AG09319 (cell line): ENCODE results near the gene MOB2.

ENCODE experiments used
- DNase-seq: peaks from one replicate; pipeline ENCODE4 v3.0.0-alpha.2; 2010; ENCODE audit warnings: low read depth; ENCODE audit errors: extremely low read depth
- CTCF ChIP-seq: IDR thresholded peaks from 2 replicates; pipeline ENCODE4 v1.5.1; 2011; ENCODE audit warnings: low read depth, mild to moderate bottlenecking, inconsistent platforms, low read length, moderate library complexity

The MOB2 gene

GRCh38 chr11:1422981-1423380 is 63.6 kb downstream of the MOB2 start:
- no peak for TF ChIP-seq CTCF
- no peak for DNase-seq

- DNase-seq = no peak
- no peak for TF ChIP-seq CTCF
Observed at GRCh38 chr11:1422481-1422880, 64.1 kb downstream of the MOB2 start.

GRCh38 chr11:1421291-1421690 is 65.3 kb downstream of the MOB2 start:
- no peak for TF ChIP-seq CTCF
- DNase-seq = no peak

- TF ChIP-seq CTCF = no peak
- no peak for DNase-seq
Observed at GRCh38 chr11:1419811-1420210, 66.8 kb downstream of the MOB2 start.
